GM12872 (cell line): ENCODE data around the gene GSTP1.
A peak's percentile ranks its signal among the peaks of the same experiment; 100 is the strongest.

Experiments
- TF ChIP-seq, protein P1 (sequence below): IDR thresholded peaks from 3 replicates; pipeline ENCODE4 v1.5.1; 2011; ENCODE audit warnings: low read depth, mild to moderate bottlenecking, low read length, moderate library complexity; ENCODE audit not compliant: insufficient read depth

The GSTP1 gene

DNA sequence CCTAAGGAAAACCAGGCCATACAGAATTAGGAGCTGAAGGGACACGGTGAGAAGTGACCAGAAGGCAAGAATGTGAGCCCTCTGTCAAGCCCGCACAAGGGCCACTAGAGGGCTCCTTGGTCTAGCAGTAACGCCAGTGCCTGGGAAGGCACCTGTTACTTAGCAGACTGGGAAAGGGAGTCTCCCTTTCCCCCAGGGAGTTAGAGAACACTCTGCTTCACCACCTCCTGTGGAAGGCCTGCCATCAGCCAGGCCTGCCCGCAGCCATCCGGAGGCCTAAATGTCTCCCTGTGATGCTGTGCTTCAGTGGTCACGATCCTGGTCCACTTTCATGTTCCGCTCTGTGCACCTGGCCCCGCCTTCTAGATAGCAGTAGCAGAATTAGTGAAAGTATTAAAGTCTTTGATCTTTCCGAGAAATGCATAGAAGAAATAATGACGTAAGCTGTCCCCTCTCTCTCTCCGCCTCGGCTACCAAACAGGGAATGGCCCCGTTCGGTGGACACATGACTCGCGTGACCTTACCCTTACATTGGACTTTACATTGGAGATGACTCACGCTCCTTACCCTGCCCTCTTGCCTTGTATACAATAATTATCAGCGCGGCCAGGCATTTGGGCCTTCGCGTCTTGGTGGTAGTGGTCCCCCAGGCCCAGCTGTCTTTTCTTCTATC lies 10.7 kb upstream of the GSTP1 start:
- TF ChIP-seq, protein P1, sequence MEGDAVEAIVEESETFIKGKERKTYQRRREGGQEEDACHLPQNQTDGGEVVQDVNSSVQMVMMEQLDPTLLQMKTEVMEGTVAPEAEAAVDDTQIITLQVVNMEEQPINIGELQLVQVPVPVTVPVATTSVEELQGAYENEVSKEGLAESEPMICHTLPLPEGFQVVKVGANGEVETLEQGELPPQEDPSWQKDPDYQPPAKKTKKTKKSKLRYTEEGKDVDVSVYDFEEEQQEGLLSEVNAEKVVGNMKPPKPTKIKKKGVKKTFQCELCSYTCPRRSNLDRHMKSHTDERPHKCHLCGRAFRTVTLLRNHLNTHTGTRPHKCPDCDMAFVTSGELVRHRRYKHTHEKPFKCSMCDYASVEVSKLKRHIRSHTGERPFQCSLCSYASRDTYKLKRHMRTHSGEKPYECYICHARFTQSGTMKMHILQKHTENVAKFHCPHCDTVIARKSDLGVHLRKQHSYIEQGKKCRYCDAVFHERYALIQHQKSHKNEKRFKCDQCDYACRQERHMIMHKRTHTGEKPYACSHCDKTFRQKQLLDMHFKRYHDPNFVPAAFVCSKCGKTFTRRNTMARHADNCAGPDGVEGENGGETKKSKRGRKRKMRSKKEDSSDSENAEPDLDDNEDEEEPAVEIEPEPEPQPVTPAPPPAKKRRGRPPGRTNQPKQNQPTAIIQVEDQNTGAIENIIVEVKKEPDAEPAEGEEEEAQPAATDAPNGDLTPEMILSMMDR, result peak; percentile 84

DNA sequence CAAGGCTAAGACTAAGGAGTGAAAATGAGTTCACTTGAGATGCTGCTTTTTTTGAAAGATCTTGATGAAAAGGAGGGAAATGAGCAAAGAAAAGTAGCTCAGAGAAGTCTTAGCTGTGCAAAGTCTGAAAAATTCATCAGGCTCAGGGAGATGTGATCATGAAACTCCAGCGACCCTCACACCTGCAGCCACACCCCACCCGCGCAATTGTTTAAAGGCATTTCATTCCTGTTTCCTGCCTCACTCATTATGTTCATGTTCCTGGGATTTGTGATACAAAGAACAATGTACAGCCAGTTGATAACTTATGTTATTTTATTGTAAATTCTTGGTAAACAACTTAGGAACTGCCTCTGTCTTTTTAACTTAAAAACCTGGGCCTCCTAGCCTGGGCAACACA lies 8.7 kb upstream of the GSTP1 start:
- TF ChIP-seq, protein P1, result no peak

DNA sequence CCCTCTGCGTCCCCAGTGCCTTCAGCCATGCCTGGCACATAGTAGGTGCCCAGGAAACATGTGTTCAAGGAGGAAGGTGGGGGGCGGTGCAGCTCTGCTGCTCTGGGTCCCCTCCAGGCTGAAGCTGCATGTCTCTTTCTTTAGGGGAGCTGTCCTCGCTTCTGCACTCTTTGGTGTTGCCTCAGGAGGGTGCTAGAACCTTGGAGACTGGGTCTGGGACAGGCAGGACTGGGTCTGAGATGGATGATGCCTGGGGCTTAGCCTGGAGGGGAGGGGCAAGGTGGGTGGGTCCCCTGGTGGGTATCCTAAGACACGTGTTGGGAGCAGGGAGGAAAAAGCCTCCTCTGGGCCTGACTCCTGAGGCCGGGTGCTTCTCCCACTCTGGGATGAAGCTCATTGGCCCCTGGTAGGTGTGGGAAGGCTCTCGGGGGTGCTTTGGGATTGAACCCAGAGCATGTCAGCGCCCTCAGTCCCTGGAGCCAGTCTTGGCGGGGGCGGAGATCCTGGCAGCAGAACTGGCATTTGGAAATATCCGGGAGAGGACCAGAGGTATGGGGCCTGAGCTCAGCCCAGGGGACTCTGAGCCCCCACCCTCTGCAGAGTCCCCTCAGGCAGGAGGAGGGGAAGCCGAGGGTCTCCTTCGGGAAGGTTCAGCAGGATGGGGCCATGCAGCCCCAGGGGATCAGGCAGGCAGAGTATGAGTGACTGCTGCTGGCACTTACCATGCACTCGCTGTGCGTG lies 6.7 kb upstream of the GSTP1 start:
- TF ChIP-seq, protein P1, result peak; percentile 45; the same call in 2 of the 3 replicates

DNA sequence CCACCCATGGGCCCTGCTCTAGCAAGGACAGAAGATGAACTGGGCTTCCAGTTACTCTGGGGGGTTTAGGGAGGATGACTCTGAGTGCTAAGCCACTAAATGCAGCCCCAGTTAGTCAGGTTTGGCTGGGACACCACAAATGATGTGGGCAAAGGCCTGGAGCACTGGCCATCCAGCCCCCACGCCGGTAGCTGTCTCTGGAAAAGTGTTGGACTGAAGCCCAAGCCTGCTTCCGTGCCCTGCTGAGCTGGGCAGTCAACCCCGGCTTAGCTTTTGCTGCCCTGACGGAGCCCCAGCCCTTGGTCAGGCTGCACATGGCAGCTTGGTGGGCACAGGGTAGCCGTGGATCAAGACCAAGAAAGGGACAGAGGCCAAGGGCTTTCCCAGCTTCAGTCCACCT lies 5.7 kb upstream of the GSTP1 start:
- TF ChIP-seq, protein P1, result no peak

DNA sequence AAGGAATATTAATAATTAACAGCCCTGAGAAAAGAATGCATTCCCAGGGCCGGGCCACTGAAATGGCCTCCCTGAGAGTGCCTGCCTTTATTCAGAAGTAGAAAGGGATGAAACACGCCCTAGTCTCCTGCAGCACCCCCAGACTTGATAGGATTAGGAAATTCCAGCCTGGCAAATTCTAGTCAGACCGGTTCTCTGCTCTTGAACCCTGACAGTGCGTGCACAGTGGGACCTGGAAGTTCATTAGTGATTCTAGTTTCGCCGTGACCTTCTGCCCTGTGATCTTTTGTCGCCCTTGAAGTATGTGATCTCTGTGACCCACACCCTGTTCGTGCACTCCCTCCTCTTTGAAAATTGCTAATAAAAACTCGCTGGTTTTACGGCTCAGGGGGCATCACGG lies 2.1 kb upstream of the GSTP1 start:
- TF ChIP-seq, protein P1, result no peak

GRCh38 chr11:67582011-67582410 lies 1.6 kb upstream of the GSTP1 start:
- TF ChIP-seq, protein P1, result no peak

DNA sequence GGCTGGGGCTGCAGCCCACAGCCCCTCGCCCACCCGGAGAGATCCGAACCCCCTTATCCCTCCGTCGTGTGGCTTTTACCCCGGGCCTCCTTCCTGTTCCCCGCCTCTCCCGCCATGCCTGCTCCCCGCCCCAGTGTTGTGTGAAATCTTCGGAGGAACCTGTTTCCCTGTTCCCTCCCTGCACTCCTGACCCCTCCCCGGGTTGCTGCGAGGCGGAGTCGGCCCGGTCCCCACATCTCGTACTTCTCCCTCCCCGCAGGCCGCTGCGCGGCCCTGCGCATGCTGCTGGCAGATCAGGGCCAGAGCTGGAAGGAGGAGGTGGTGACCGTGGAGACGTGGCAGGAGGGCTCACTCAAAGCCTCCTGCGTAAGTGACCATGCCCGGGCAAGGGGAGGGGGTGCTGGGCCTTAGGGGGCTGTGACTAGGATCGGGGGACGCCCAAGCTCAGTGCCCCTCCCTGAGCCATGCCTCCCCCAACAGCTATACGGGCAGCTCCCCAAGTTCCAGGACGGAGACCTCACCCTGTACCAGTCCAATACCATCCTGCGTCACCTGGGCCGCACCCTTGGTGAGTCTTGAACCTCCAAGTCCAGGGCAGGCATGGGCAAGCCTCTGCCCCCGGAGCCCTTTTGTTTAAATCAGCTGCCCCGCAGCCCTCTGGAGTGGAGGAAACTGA lies 731 bp downstream of the GSTP1 start:
- TF ChIP-seq, protein P1, result no peak
